ENCODE data around the gene ATP9A.
"Not testable (repeated sequence)": the region's sequence is repeated elsewhere in the genome, so short reads cannot be mapped to it uniquely, and the experiment has no call there.

Gene ATP9A

GRCh38 chr20:51725584-51726176 lies 42.5 kb downstream of the ATP9A start:
- DNase-seq (ENCODE audit: low read depth), result no peak

GRCh38 chr20:51723026-51723425 lies 45.2 kb downstream of the ATP9A start:
- not testable (repeated sequence) for DNase-seq (ENCODE audit: low read depth)

DNA sequence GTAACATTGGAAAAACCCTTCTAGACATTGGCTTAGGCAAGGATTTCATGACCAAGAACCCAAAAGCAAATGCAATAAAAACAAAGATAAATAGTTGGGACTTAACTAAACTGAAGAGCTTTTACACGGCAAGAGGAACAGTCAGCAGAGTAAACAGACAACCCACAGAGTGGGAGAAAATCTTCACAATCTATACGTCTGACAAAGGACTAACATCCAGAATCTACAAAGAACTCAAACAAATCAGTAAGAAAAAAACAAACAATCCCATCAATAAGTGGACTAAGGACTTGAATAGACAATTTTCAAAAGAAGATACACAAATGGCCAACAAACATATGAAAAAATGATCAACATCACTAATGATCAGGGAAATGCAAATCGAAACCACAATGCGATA lies 45.9 kb downstream of the ATP9A start:
- not testable (repeated sequence) for DNase-seq (ENCODE audit: low read depth)

DNA sequence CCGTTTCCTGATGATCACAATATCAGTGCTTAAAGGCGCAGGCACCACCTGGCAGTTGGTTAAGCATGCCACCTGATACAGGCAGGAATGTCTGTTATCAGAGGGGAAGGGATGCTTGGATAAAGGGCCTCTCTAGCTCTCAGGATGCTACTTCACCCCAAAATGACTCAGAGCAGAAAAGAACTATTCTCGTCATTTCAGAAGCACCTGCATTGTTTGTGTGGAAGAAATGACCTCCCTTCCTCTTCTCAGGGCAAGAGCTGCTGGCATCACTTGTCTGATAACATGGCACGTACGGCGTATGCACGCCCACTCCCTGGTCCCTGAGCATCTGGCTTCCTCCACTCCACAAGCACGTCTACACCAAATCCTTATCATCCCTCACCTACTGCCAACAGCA lies 47.3 kb downstream of the ATP9A start:
- DNase-seq (ENCODE audit: low read depth), result no peak

DNA sequence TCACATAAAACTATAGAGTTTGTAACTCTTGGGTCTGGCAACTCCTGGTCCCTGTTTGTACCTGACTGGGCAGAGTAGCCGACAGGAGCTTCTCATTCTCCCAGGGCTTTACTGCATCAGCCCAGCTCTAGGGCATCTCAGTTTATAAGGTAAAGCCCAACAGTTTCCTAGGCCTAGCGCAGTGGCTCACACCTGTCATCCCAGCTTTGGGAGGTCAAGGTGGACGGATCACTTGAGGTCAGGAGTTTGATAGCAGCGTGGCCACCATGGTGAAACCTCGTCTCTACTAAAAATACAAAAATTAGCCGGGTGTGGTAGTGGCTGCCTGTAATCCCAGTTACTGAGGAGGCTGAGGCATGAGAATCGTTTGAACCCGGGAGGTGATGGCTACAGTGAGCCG lies 47.8 kb downstream of the ATP9A start:
- no peak for DNase-seq (ENCODE audit: low read depth)

DNA sequence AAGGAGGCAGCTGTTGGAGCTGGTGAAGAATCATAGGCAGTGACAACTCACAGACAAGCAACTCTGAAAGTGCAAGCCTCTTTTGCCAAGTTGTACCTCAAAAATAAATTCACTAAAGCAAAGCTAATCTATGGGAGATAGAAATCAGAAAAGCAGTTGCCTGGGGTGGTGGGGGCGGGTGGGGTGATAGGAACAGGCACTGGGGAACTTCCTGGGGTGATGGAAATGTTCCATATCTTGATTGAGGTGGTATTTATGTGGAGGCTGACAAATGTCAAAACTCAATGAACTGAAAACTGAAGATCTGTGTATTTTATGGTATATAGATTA lies 52.4 kb downstream of the ATP9A start:
- no peak for DNase-seq (ENCODE audit: low read depth)

- no peak for DNase-seq (ENCODE audit: low read depth)
These were observed 52.9 kb downstream of the ATP9A start for GRCh38 chr20:51715163-51715855.

- no peak for DNase-seq (ENCODE audit: low read depth)
These were observed 55.0 kb downstream of the ATP9A start for GRCh38 chr20:51713213-51713598.

GRCh38 chr20:51712501-51713212 lies 55.5 kb downstream of the ATP9A start:
- no peak for DNase-seq (ENCODE audit: low read depth)

DNA sequence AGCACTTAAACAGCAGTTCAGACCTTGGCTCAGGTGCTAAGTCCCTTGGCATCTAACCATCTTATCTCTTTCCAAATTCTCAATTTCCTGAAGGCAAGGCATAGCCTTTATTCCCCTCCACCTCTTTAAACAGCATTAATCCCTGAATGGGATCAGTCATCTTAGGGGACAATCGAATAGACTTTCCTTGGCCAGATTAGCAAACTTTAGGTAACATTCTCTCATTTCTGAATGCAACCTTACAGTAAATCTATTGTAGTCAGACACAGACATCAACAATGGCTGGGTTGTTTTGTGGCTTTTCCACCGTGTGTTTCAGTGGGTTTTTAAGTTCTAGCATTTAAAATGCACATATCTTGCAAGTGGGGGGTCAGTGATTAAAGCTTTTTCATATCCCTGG lies 56.8 kb downstream of the ATP9A start:
- DNase-seq (ENCODE audit: low read depth), result no peak

DNA sequence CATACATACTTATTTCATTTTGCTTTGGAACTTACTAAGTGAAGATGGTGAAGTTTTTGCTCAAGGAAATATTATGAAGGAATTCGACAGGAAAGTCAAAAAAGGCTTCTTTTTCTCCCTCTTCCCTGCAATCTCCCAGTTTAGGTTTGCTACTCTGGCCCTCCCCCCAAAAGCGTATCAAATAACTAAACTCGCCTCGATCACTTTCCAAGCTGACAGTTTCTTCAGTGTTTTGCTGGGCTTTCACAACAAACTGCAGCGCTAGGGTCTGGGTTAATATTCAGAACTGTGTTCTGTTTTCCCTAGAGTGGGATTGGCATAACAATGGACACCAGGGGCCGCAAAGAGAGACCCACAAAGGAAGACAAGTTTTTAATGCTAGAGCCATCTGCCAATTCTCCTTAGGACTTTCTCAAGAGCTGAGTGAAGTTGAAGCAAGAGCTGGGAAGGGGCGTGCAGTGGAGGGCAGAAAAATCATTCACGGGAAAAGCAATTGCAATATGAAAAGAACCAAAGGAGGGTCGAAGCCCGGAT lies 57.8 kb downstream of the ATP9A start:
- no peak for DNase-seq (ENCODE audit: low read depth)

GRCh38 chr20:51705400-51705799 lies 62.8 kb downstream of the ATP9A start:
- no peak for DNase-seq (ENCODE audit: low read depth)

GRCh38 chr20:51703400-51704287 lies 64.5 kb downstream of the ATP9A start:
- DNase-seq (ENCODE audit: low read depth), result no peak

- no peak for DNase-seq (ENCODE audit: low read depth)
These were observed 65.6 kb downstream of the ATP9A start for GRCh38 chr20:51702556-51702955.

GRCh38 chr20:51700809-51701285 lies 67.3 kb downstream of the ATP9A start:
- DNase-seq (ENCODE audit: low read depth), result peak; percentile 79

GRCh38 chr20:51698252-51698651 lies 69.9 kb downstream of the ATP9A start:
- no peak for DNase-seq (ENCODE audit: low read depth)

- DNase-seq (ENCODE audit: low read depth), result no peak
These were observed 70.9 kb downstream of the ATP9A start for GRCh38 chr20:51697096-51697826.

GRCh38 chr20:51696304-51697071 lies 71.7 kb downstream of the ATP9A start:
- DNase-seq (ENCODE audit: low read depth), result no peak

DNA sequence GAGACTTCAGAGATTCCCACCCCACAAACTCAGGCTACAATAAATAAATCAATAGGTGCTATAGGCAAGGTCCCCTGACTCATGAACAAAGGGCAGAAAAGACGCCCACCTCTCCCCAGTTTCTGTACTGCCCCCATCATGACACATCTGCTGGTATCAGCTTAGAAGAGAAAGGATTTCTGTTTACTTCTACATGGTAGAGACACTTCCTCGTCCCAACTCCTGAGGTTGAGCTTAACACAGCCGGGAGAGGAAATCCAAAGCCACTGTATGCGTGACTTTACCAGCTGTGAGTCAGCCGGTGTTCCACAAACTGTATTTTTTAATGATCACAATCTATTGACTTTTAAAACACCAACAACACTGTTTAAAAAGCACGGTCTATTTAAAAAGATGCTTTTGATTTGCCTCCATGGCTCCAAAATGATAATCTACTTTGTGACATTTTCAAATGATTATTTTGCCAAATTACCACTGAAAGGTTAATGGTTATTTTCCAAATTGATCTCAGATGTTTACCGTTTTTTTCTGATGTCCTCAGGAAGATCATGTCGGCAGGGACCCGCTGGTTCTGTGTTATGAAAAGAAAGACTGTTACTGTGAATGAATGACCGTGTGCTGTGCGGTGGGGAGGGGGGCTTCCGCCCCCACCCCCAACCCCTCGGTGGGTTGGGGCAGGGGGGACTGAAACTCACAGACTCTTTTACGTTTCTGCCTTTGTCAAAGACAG lies 72.5 kb downstream of the ATP9A start:
- peak; percentile 92 for DNase-seq (ENCODE audit: low read depth)
